Prostate gland (tissue), 2 donors: ENCODE data around the gene ADO. TPM values are rescaled to one million over a fixed set of nuclear protein-coding genes. Genes with fewer than 3 reads are reported as not detected.

Experiments
- DNase-seq: peaks from one replicate; pipeline ENCODE4 v3.0.0-alpha.2; 2019; ENCODE audit warnings: low spot score
- H3K27ac ChIP-seq, 2 donors: fragments of 200-600 bp; sonication (generic); 2 replicates each; pipeline ENCODE4 v1.5.1; 2017 to 2019
- H3K27me3 ChIP-seq: fragments of 200-600 bp; sonication (generic); replicated peaks from 2 replicates; pipeline ENCODE4 v1.5.1; 2019; ENCODE audit not compliant: insufficient read depth
- H3K36me3 ChIP-seq, 2 donors: fragments of 200-600 bp; sonication (generic); 1 replicate in 1 of 2; 2 replicates in 1 of 2; pipeline versions ENCODE4 v1.5.1 to v1.8.1; 2017 to 2019
- H3K4me1 ChIP-seq: fragments of 200-600 bp; sonication (generic); replicated peaks from 2 replicates; pipeline ENCODE4 v1.5.1; 2019
- H3K4me3 ChIP-seq, 2 donors: fragments of 200-600 bp; sonication (generic); 2 replicates each; pipeline ENCODE4 v1.5.1; 2017 to 2019
- H3K9me3 ChIP-seq: fragments of 200-600 bp; sonication (generic); 2 replicates; pipeline ENCODE4 v1.5.1; 2017
- CTCF ChIP-seq, 4 experiments: fragments of 200-600 bp in 2 of 4; fragments of 450-650 bp in 2 of 4; sonication (generic) in 2 of 4; IDR thresholded peaks; 1 replicate in 3 of 4; 2 replicates in 1 of 4; pipeline ENCODE4 v1.5.1; 2016 to 2019; ENCODE audit warnings: antibody characterized with exemption in 4 of 4, mild to moderate bottlenecking in 2 of 4, moderate library complexity in 2 of 4
- POLR2A ChIP-seq: fragments of 450-650 bp; IDR thresholded peaks from one replicate; pipeline ENCODE4 v1.6.1; 2016; ENCODE audit warnings: antibody characterized with exemption, mild to moderate bottlenecking
- POLR2AphosphoS5 ChIP-seq: sonication (generic); formaldehyde crosslinking; IDR thresholded peaks from one replicate; pipeline ENCODE4 v1.6.1; 2017; ENCODE audit warnings: antibody characterized with exemption
- WGBS: methylation state at CpG from one replicate; pipeline ENCODE4 v1.1.5; 2018; 5-methylcytosine and 5-hydroxymethylcytosine counted together
- intact Hi-C: fragments of 100-400 bp; cut with DNase I; formaldehyde crosslinking; loops from one replicate; pipeline ENCODE4 v1.14.2; 2022
- total RNA-seq, 2 donors: library from RNA; depleted of rRNA; stranded (reverse); fragments of >200 nt; gene quantifications; one replicate each; pipeline ENCODE4 v1.1.0, GENCODE V29; 2016

The ADO gene
- total RNA-seq, 2 donors from 2014 or later, result 25.0 to 37.4 TPM

- Histone ChIP-seq H3K27ac (no peak overlapping the region), H3K36me3 (no peaks in the 10 kb centered on the region), H3K27me3 (no peaks in the 10 kb centered on the region), H3K4me3 (no peak overlapping the region), H3K4me1 (no peaks in the 10 kb centered on the region), H3K9me3 (no peaks in the 10 kb centered on the region)
- TF ChIP-seq POLR2AphosphoS5 (no peak), POLR2A (no peak), CTCF (IDR thresholded peaks at IDR 0.05) (no peak)
- no peak for DNase-seq
- intact Hi-C loops, result no loop called here
- WGBS, result 83% methylated on average over 3 of the region's 3 CpGs
These were observed 38.1 kb upstream of the ADO start for GRCh38 chr10:62766386-62766785.

GRCh38 chr10:62769574-62770242 is 34.8 kb upstream of the ADO start:
- DNase-seq, result no peak
- TF ChIP-seq POLR2AphosphoS5 (no peak), POLR2A (no peak), CTCF (IDR thresholded peaks at IDR 0.05) (no peak)
- Histone ChIP-seq H3K4me1 (no peaks in the 10 kb centered on the region), H3K36me3 (no peaks in the 10 kb centered on the region), H3K27ac (no peak overlapping the region), H3K27me3 (no peaks in the 10 kb centered on the region), H3K9me3 (no peaks in the 10 kb centered on the region), H3K4me3 (no peak overlapping the region)
- intact Hi-C loops, result no loop called here
- 96% methylated on average over 1 of the region's 1 CpG for WGBS

GRCh38 chr10:62772186-62772974 is 32.1 kb upstream of the ADO start:
- intact Hi-C loops, result no loop called here
- Histone ChIP-seq H3K27ac (no peak overlapping the region), H3K9me3 (no peaks in the 10 kb centered on the region), H3K36me3 (no peaks in the 10 kb centered on the region), H3K4me1 (no peaks in the 10 kb centered on the region), H3K27me3 (no peaks in the 10 kb centered on the region), H3K4me3 (no peak overlapping the region)
- 56% methylated on average over 7 of the region's 7 CpGs for WGBS
- TF ChIP-seq POLR2A, result no peak
- no peak for TF ChIP-seq CTCF (IDR thresholded peaks at IDR 0.05)
- TF ChIP-seq POLR2AphosphoS5, result no peak
- no peak for DNase-seq

GRCh38 chr10:62778125-62778524 is 26.4 kb upstream of the ADO start:
- Histone ChIP-seq H3K27me3 (no peaks in the 10 kb centered on the region), H3K4me3 (no peak overlapping the region), H3K4me1 (no peaks in the 10 kb centered on the region), H3K36me3 (no peaks in the 10 kb centered on the region), H3K27ac (no peak overlapping the region), H3K9me3 (no peaks in the 10 kb centered on the region)
- intact Hi-C loops, result no loop called here
- TF ChIP-seq POLR2A (no peak), CTCF (IDR thresholded peaks at IDR 0.05) (no peak)
- DNase-seq, result no peak
- WGBS, result 90% methylated on average over 2 of the region's 2 CpGs
